GM12878 (cell line): Measurements from ENCODE around the gene BMPR2. TPM values are rescaled to one million over a fixed set of nuclear protein-coding genes. Genes with fewer than 3 reads are reported as not detected.

Experiments used
- CBX5 ChIP-seq: sonication (generic); IDR thresholded peaks from 2 replicates; pipeline ENCODE4 v1.6.1; 2016; ENCODE audit warnings: low read depth, moderate library complexity, mild to moderate bottlenecking, inconsistent platforms
- CHD2 ChIP-seq: IDR thresholded peaks from 2 replicates; pipeline ENCODE4 v1.6.1; 2011; ENCODE audit warnings: low read depth, low read length, improper control_type of control experiment, borderline replicate concordance
- CREM ChIP-seq: IDR thresholded peaks from 2 replicates; pipeline ENCODE4 v1.6.1; 2014; ENCODE audit warnings: antibody characterized with exemption, low read depth
- ELK1 ChIP-seq: IDR thresholded peaks from 2 replicates; pipeline ENCODE4 v1.6.1; 2012; ENCODE audit warnings: low read depth, low read length, improper control_type of control experiment
- IKZF2 ChIP-seq, 2 experiments: fragments of 450-650 bp; IDR thresholded peaks; 2 replicates each; pipeline ENCODE4 v1.6.1; 2017; ENCODE audit warnings: mild to moderate bottlenecking in 2 of 2, moderate library complexity in 2 of 2
- IRF4 ChIP-seq: IDR thresholded peaks from 2 replicates; pipeline ENCODE4 v1.6.1; 2011; ENCODE audit warnings: low read depth, low read length
- IRF5 ChIP-seq: fragments of 450-650 bp; IDR thresholded peaks from 2 replicates; pipeline ENCODE4 v1.6.1; 2017; ENCODE audit warnings: borderline replicate concordance
- MLLT1 ChIP-seq: fragments of 450-650 bp; IDR thresholded peaks from 2 replicates; pipeline ENCODE4 v1.6.1; 2016; ENCODE audit warnings: mild to moderate bottlenecking
- NBN ChIP-seq: fragments of 450-650 bp; IDR thresholded peaks from 2 replicates; pipeline ENCODE4 v1.6.1; 2016
- NFIC ChIP-seq: IDR thresholded peaks from 2 replicates; pipeline ENCODE4 v1.6.1; 2012; ENCODE audit warnings: low read depth, mild to moderate bottlenecking, inconsistent platforms, low read length, moderate library complexity
- PAX5 ChIP-seq: IDR thresholded peaks from 2 replicates; pipeline ENCODE4 v1.6.1; 2011; ENCODE audit warnings: low read depth, low read length, borderline replicate concordance
- PML ChIP-seq: IDR thresholded peaks from 2 replicates; pipeline ENCODE4 v1.6.1; 2012; ENCODE audit warnings: low read length, inconsistent platforms
- POLR2AphosphoS5 ChIP-seq: IDR thresholded peaks from 2 replicates; pipeline ENCODE4 v1.6.1; 2011; ENCODE audit warnings: mild to moderate bottlenecking, low read length, inconsistent platforms
- SKIL ChIP-seq: fragments of 450-650 bp; IDR thresholded peaks from 2 replicates; pipeline ENCODE4 v1.6.1; 2017; ENCODE audit warnings: mild to moderate bottlenecking, low read depth, inconsistent platforms; ENCODE audit not compliant: poor library complexity, severe bottlenecking
- STAT1 ChIP-seq: fragments of 450-650 bp; conservative IDR thresholded peaks from 2 replicates; pipeline ENCODE4 v1.6.1; 2014; ENCODE audit warnings: antibody characterized with exemption, mild to moderate bottlenecking
- TCF7 ChIP-seq: IDR thresholded peaks from 2 replicates; pipeline ENCODE4 v1.6.1; 2014; ENCODE audit warnings: antibody characterized with exemption, borderline replicate concordance
- ZBTB33 ChIP-seq: fragments of 450-650 bp; IDR thresholded peaks from 2 replicates; pipeline ENCODE4 v1.6.1; 2017; ENCODE audit warnings: mild to moderate bottlenecking
- ZBTB40 ChIP-seq: fragments of 450-650 bp; IDR thresholded peaks from 2 replicates; pipeline ENCODE4 v1.6.1; 2016; ENCODE audit warnings: mild to moderate bottlenecking, moderate library complexity, borderline replicate concordance
- polyA plus RNA-seq, 11 experiments: library from polyadenylated mRNA; depleted of rRNA in 4 of 11; unstranded in 6 of 11; stranded (reverse) in 5 of 11; fragments of >200 nt; fragmentation: Nextera tagmentation in 4 of 11; fragmentation: Illumina TruSeq in 1 of 11; extraction: Ambion mirVana in 4 of 11; extraction: Trizol in 1 of 11; gene quantifications; 1 replicate in 1 of 11; 2 replicates in 10 of 11; pipeline versions ENCODE4 v1.2.1 to v1.2.3, GENCODE V29; 2011 to 2016; ENCODE audit warnings: inconsistent platforms in 2 of 11, missing spikeins in 2 of 11, low read depth in 1 of 11
- total RNA-seq, 4 experiments: library from RNA; depleted of rRNA in 3 of 4; stranded (reverse); fragments of >200 nt in 3 of 4; fragmentation: Illumina TruSeq in 1 of 4; extraction: Trizol in 1 of 4; gene quantifications; 2 replicates each; pipeline versions ENCODE4 v1.2.1 to v1.2.3, GENCODE V29; 2013 to 2021

Gene BMPR2
- total and polyA plus RNA-seq, 10 of the 15 experiments (the other 5 are each of a cell fraction or from before 2014, with no cell fraction given), result 2.4 to 33.0 (median 7.1) TPM

GRCh38 chr2:202375033-202375608 is 1.0 kb upstream of the BMPR2 start (continued):
- TF ChIP-seq ELK1 (no peak), IRF5 (no peak), MLLT1 (peak; percentile 63; the same call in 1 of the 2 replicates), ZBTB33 (no peak), CBX5 (no peak), PAX5 (0 out of 2 replicates have a peak, but pooled peaks have one; percentile 1), CREM (peak; percentile 22; the same call in 1 of the 2 replicates), SKIL (no peak), NBN (no peak), NFIC (0 out of 2 replicates have a peak, but pooled peaks have one; percentile 47), TCF7 (no peak), IKZF2 (IDR thresholded peaks at IDR 0.05) (peak in 1 of 2 experiments; percentile 50; a peak in 3 of 4 replicates), IRF4 (no peak), STAT1 (no peak), POLR2AphosphoS5 (peak; percentile 34; the same call in 1 of the 2 replicates), PML (peak; percentile 42; the same call in 1 of the 2 replicates), ZBTB40 (no peak), CHD2 (no peak)
